Liver (tissue), 9 donors: Measurements from ENCODE around the gene NKX1-1. TPM values are rescaled to one million over a fixed set of nuclear protein-coding genes. Genes with fewer than 3 reads are reported as not detected.

Experiments
- DNase-seq: peaks from one replicate; pipeline ENCODE4 v3.0.0-alpha.2; 2017; ENCODE audit warnings: low spot score
- H3K27ac ChIP-seq, 2 donors: one replicate each; pipeline ENCODE4 v1.7.0; 2013; ENCODE audit warnings: inconsistent platforms in 2 of 2, low read length in 2 of 2, control low read depth in 1 of 2, low read depth in 1 of 2, mild to moderate bottlenecking in 1 of 2
- H3K27me3 ChIP-seq, 4 donors: one replicate each; pipeline versions ENCODE4 v1.6.1 to v1.7.0; 2013; ENCODE audit warnings: low read length in 3 of 4, inconsistent platforms in 1 of 4, mild to moderate bottlenecking in 1 of 4, moderate library complexity in 1 of 4; ENCODE audit not compliant: control insufficient read depth in 4 of 4, insufficient read depth in 4 of 4
- H3K36me3 ChIP-seq, 4 donors: one replicate each; pipeline versions ENCODE4 v1.6.1 to v1.7.0; 2013; ENCODE audit warnings: low read length in 3 of 4, mild to moderate bottlenecking in 3 of 4, low read depth in 1 of 4, moderate library complexity in 1 of 4; ENCODE audit not compliant: control insufficient read depth in 4 of 4, insufficient read depth in 3 of 4
- H3K4me1 ChIP-seq, 4 donors: one replicate each; pipeline versions ENCODE4 v1.6.1 to v1.7.0; 2013; ENCODE audit warnings: low read length in 3 of 4, mild to moderate bottlenecking in 3 of 4, moderate library complexity in 1 of 4; ENCODE audit not compliant: control insufficient read depth in 4 of 4, insufficient read depth in 4 of 4
- H3K4me3 ChIP-seq, 3 donors: one replicate each; pipeline versions ENCODE4 v1.6.1 to v1.7.0; 2013; ENCODE audit warnings: low read length in 3 of 3, control low read depth in 1 of 3, low read depth in 1 of 3, mild to moderate bottlenecking in 1 of 3
- H3K9ac ChIP-seq, 2 donors: one replicate each; pipeline ENCODE4 v1.7.0; 2013; ENCODE audit warnings: low read length in 2 of 2, mild to moderate bottlenecking in 2 of 2, moderate library complexity in 2 of 2, control low read depth in 1 of 2, low read depth in 1 of 2
- H3K9me3 ChIP-seq, 4 donors: one replicate each; pipeline versions ENCODE4 v1.6.1 to v1.7.0; 2013; ENCODE audit warnings: low read length in 3 of 4; ENCODE audit not compliant: control insufficient read depth in 4 of 4
- EGR1 ChIP-seq, 2 donors: IDR thresholded peaks; 2 replicates each; pipeline ENCODE4 v1.6.1; 2016 to 2018; ENCODE audit warnings: antibody characterized with exemption in 2 of 2, low read depth in 2 of 2
- FOXA2 ChIP-seq: IDR thresholded peaks from 2 replicates; pipeline ENCODE4 v1.6.1; 2016; ENCODE audit warnings: antibody characterized with exemption
- GABPA ChIP-seq, 2 donors: IDR thresholded peaks in 1 of 2; conservative IDR thresholded peaks in 1 of 2; 2 replicates each; pipeline ENCODE4 v1.6.1; 2016; ENCODE audit warnings: antibody characterized with exemption in 2 of 2, mild to moderate bottlenecking in 1 of 2, moderate library complexity in 1 of 2
- HNF4A ChIP-seq, 2 donors: conservative IDR thresholded peaks; 2 replicates each; pipeline ENCODE4 v1.6.1; 2016; ENCODE audit warnings: antibody characterized with exemption in 2 of 2, mild to moderate bottlenecking in 2 of 2
- HNF4G ChIP-seq: IDR thresholded peaks from 2 replicates; pipeline ENCODE4 v1.6.1; 2016; ENCODE audit warnings: antibody characterized with exemption
- JUND ChIP-seq, 2 donors: IDR thresholded peaks; 2 replicates each; pipeline ENCODE4 v1.6.1; 2016; ENCODE audit warnings: antibody characterized with exemption in 2 of 2
- MAX ChIP-seq: IDR thresholded peaks from 2 replicates; pipeline ENCODE4 v1.6.1; 2016; ENCODE audit warnings: antibody characterized with exemption
- RAD21 ChIP-seq, 2 donors: IDR thresholded peaks; 2 replicates each; pipeline ENCODE4 v1.6.1; 2016; ENCODE audit warnings: antibody characterized with exemption in 2 of 2, mild to moderate bottlenecking in 2 of 2
- REST ChIP-seq: IDR thresholded peaks from 2 replicates; pipeline ENCODE4 v1.6.1; 2016; ENCODE audit warnings: antibody characterized with exemption, mild to moderate bottlenecking
- RXRA ChIP-seq, 2 donors: IDR thresholded peaks; 2 replicates each; pipeline ENCODE4 v1.6.1; 2017 to 2018; ENCODE audit warnings: antibody characterized with exemption in 2 of 2, mild to moderate bottlenecking in 1 of 2
- SP1 ChIP-seq: IDR thresholded peaks from 2 replicates; pipeline ENCODE4 v1.6.1; 2018; ENCODE audit warnings: antibody characterized with exemption, mild to moderate bottlenecking
- YY1 ChIP-seq: IDR thresholded peaks from 2 replicates; pipeline ENCODE4 v1.6.1; 2016; ENCODE audit warnings: antibody characterized with exemption, mild to moderate bottlenecking
- WGBS: extraction: QIAGEN DNeasy Blood & Tissue Kit; methylation state at CpG from one replicate; pipeline ENCODE4 v1.1.7; 2013; 5-methylcytosine and 5-hydroxymethylcytosine counted together
- polyA plus RNA-seq, 2 donors: library from polyadenylated mRNA; stranded (reverse) in 1 of 2; unstranded in 1 of 2; fragments of 200-250 nt in 1 of 2; fragments of >200 nt in 1 of 2; fragmentation: Nextera tagmentation in 1 of 2; extraction: Ambion mirVana in 1 of 2; gene quantifications; one replicate each; pipeline versions ENCODE4 v1.2.1 to v1.2.3, GENCODE V29; 2013 to 2015
- total RNA-seq, 2 donors: library from RNA; depleted of rRNA; stranded (reverse); fragments of >200 nt; gene quantifications; one replicate each; pipeline ENCODE4 v1.2.3, GENCODE V29; 2014
- TF ChIP-seq, protein P1 (sequence below): fragments of 150-350 bp; IDR thresholded peaks from 2 replicates; pipeline ENCODE4 v1.5.1; 2017; ENCODE audit warnings: improper control_type of control experiment, low read depth, low read length; ENCODE audit not compliant: missing input control
- TF ChIP-seq, protein P2 (sequence below): IDR thresholded peaks from 2 replicates; pipeline ENCODE4 v1.6.1; 2016; ENCODE audit warnings: antibody characterized with exemption
- TF ChIP-seq, protein P3 (sequence below): IDR thresholded peaks from 2 replicates; pipeline ENCODE4 v1.6.1; 2016; ENCODE audit warnings: antibody characterized with exemption
- donor health status: healthy.
- donor health status: healthy.
- donor health status: healthy.
- donor health status: healthy.
- donor health status: healthy.

The NKX1-1 gene
- total and polyA plus RNA-seq, 4 donors = not detected

DNA sequence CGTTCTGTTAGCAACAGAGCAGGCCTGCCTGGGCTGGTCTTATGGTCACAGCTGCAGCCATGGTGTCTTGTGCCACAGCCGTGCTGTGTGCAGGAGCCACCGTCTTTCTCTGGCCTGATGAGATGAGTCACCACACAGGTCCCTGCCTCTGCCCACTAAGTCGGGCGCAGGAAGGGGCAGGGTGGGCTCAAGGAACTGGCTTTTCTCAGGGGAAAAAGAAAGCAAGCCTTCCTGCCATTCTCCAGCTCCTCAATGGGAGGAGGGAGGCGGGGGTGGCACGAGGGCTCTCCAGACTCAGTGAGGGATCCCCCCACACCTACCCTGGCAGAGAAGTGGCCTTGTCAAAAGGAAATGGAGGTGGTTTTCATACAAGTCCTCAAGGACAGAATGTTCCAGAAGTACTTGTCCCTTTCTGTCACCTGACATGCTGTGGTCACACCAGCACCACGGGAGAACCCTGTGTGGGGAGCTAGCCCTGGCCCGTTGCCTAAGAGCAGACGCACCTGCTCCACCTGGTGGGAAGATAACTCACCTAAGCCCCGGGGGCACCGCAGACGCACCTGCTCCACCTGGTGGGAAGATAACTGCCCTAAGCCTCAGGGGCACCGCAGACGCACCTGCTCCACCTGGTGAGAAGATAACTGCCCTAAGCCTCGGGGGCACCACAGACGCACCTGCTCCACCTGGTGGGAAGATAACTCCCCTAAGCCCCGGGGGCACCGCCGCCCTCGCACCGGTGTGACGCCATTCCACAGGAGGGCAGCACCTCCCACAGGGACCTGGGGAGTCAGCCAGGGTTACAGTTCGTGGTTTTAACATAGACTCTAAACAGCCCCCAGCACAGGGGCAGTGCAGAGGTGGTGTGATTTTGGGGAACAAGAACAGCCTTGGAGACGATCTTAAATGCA, 40.7 kb downstream of the NKX1-1 start:
- Histone ChIP-seq H3K4me1 (peaks cover 2 to 15% (median 6%) of the 10 kb centered on the region in 4 donors), H3K27me3 (no peaks in the 10 kb centered on the region), H3K36me3 (peaks cover 0 to 6% (median 1%) of the 10 kb centered on the region in 4 donors), H3K4me3 (no peak overlapping the region), H3K9ac (no peak overlapping the region), H3K27ac (no peak overlapping the region), H3K9me3 (no peaks in the 10 kb centered on the region)
- no peak for DNase-seq
- WGBS = 90% methylated on average over 25 of the region's 25 CpGs
- TF ChIP-seq HNF4A (conservative IDR thresholded peaks at IDR 0.05) (no peak), GABPA (IDR thresholded peaks at IDR 0.05 in 1 of 2, conservative IDR thresholded peaks at IDR 0.05 in 1 of 2) (no peak), FOXA2 (no peak), RXRA (IDR thresholded peaks at IDR 0.05) (no peak), EGR1 (IDR thresholded peaks at IDR 0.05; ENCODE audit: low read depth in 2 of 2) (no peak), REST (no peak), JUND (IDR thresholded peaks at IDR 0.05) (no peak), MAX (no peak), RAD21 (IDR thresholded peaks at IDR 0.05) (no peak), YY1 (no peak), SP1 (no peak), HNF4G (no peak)
- TF ChIP-seq, protein P1, sequence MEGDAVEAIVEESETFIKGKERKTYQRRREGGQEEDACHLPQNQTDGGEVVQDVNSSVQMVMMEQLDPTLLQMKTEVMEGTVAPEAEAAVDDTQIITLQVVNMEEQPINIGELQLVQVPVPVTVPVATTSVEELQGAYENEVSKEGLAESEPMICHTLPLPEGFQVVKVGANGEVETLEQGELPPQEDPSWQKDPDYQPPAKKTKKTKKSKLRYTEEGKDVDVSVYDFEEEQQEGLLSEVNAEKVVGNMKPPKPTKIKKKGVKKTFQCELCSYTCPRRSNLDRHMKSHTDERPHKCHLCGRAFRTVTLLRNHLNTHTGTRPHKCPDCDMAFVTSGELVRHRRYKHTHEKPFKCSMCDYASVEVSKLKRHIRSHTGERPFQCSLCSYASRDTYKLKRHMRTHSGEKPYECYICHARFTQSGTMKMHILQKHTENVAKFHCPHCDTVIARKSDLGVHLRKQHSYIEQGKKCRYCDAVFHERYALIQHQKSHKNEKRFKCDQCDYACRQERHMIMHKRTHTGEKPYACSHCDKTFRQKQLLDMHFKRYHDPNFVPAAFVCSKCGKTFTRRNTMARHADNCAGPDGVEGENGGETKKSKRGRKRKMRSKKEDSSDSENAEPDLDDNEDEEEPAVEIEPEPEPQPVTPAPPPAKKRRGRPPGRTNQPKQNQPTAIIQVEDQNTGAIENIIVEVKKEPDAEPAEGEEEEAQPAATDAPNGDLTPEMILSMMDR = no peak
- TF ChIP-seq, protein P2, sequence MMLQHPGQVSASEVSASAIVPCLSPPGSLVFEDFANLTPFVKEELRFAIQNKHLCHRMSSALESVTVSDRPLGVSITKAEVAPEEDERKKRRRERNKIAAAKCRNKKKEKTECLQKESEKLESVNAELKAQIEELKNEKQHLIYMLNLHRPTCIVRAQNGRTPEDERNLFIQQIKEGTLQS = no peak
- TF ChIP-seq, protein P3, sequence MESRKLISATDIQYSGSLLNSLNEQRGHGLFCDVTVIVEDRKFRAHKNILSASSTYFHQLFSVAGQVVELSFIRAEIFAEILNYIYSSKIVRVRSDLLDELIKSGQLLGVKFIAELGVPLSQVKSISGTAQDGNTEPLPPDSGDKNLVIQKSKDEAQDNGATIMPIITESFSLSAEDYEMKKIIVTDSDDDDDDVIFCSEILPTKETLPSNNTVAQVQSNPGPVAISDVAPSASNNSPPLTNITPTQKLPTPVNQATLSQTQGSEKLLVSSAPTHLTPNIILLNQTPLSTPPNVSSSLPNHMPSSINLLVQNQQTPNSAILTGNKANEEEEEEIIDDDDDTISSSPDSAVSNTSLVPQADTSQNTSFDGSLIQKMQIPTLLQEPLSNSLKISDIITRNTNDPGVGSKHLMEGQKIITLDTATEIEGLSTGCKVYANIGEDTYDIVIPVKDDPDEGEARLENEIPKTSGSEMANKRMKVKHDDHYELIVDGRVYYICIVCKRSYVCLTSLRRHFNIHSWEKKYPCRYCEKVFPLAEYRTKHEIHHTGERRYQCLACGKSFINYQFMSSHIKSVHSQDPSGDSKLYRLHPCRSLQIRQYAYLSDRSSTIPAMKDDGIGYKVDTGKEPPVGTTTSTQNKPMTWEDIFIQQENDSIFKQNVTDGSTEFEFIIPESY = no peak
